Cardiac fibroblast (primary cell): Measurements from ENCODE around the gene DLX3.

Source experiments
- DNase-seq, 2 donors: peaks; one replicate each; pipeline versions ENCODE4 v3.0.0 to v3.0.0-alpha.2; 2010; ENCODE audit warnings: low read depth in 2 of 2
- H3K4me3 ChIP-seq, 2 donors: replicated peaks in 1 of 2; 1 replicate in 1 of 2; 2 replicates in 1 of 2; pipeline ENCODE4 v1.5.1; 2011; ENCODE audit warnings: low read depth in 2 of 2, low read length in 2 of 2, mild to moderate bottlenecking in 2 of 2, moderate library complexity in 1 of 2
- TF ChIP-seq, protein P1 (sequence below): IDR thresholded peaks from one replicate; pipeline ENCODE4 v1.5.1; 2011; ENCODE audit warnings: low read depth, mild to moderate bottlenecking, low read length, inconsistent platforms

Gene DLX3

DNA sequence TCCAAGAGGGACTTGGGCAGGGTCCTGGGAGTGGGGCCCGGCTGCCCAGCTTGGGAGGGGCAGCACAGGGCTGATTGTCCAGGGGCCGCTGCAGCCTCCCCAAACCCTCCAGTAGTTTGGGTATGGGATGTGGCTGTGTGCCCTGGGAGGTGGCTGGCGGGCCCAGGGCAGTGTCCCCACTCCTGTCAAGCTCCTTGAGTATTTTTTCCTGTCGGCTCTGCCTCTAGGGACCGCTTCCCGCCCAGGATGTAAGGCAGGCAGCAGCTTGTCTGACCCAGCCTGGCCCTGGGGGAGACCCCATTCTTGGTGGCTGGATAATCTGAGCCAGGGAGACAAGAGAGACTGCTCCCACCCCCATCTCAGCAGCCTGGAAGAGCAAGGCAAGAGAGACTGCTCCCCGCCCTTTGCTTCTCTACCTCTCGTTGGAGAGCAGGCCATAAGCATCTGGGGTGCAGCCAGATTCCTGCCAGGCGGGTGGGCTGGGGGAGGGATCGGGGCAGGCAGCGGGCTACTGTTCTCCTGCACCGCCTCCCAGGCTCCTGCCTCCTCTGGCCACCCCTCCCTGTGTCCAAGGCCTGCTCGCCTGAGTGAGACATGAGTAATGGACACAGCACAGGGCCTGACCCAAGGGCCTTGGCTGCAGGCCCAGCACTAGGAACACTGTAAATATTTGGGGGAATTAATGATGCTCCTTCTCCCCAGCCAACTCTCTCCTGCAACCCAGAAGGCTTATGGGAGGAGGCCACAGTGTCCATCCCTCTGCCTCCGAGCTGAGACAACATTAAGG is 42.5 kb upstream of the DLX3 start:
- DNase-seq, result peak; percentile 84 to 92
- TF ChIP-seq, protein P1, sequence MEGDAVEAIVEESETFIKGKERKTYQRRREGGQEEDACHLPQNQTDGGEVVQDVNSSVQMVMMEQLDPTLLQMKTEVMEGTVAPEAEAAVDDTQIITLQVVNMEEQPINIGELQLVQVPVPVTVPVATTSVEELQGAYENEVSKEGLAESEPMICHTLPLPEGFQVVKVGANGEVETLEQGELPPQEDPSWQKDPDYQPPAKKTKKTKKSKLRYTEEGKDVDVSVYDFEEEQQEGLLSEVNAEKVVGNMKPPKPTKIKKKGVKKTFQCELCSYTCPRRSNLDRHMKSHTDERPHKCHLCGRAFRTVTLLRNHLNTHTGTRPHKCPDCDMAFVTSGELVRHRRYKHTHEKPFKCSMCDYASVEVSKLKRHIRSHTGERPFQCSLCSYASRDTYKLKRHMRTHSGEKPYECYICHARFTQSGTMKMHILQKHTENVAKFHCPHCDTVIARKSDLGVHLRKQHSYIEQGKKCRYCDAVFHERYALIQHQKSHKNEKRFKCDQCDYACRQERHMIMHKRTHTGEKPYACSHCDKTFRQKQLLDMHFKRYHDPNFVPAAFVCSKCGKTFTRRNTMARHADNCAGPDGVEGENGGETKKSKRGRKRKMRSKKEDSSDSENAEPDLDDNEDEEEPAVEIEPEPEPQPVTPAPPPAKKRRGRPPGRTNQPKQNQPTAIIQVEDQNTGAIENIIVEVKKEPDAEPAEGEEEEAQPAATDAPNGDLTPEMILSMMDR, result no peak
- no peak overlapping the region for H3K4me3 ChIP-seq

DNA sequence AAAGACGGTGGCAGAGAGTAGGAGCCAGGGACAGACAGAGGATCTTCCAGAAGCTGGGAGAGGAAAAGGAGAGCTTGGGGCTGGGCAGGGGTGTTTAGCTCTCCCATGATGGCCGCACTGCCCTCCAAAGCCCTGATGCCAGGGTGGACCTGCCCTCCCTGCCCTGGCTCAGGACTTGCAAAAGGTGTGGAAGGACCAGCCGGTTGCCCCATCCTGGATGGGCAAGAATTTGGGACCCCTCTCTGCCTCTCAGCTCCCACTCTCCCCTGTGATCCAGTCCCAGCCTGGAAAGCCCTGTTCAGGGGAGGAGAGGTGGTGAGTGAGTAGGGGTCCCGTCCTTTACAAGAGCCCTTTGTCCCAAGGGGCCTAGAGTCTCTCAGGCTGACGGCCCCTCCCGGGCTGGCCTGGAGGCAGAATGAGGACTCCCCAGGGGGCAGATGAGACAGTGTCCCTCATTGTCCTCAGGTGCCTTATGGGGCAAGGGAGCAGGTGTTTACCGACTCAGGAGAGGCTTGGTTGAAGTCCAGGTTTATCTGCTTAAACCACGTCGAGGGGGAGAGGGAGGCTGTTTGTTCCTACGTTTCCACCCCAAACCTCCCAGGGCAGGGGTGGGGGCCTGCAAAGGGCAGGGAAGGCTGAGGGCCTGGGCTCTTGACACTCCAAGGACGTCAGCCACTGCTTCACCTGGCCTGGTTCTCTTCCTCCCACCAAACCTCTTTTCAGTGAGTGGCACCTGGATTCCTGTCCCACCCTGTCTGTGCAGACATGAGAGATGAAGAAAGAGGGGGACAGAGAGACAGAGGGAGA is 41.6 kb upstream of the DLX3 start:
- TF ChIP-seq, protein P1, result no peak
- H3K4me3 ChIP-seq, result no peak overlapping the region
- no peak for DNase-seq

DNA sequence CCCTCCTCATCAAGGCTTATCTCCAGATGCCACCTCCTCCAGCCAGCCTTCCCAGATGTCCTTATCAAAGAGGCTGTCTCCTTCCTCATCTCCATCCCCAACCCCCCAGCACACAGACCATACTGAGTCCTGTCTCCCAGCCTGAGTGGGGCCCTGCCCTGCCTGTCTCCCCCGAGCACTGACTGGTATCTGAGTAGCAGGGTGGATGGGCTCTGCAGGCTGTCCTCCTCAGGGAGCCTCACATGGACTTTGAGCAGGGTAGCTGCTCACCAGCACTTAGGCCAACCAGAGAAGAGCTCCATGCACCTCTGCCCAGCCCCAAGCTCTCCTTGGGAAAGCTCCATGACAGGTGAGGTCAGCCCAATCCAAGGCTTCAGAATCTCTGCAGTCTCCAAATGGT is 40.9 kb upstream of the DLX3 start:
- TF ChIP-seq, protein P1, result no peak
- no peak overlapping the region for H3K4me3 ChIP-seq
- DNase-seq, result no peak

DNA sequence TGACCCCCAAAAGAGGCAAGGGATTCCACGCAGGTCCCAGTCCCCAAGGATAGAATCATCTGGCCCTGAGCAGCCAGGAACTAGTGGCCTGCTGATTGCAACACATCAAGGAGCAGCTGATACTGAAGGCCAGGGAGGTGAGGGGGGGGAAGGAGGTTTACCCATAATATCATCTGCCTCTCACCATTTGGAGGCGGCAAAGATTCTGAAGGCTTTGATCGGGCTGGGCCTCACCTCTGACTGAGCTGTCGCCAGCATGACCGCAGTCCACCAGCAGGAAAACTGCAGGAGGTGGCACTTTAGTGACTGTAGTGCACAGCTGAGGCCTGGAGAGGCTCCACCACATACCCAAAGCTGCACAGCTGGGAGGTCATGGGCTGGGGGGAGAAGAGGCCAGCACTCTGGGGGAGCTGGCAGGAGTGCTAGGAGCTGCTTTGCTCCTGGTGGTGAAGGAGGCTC is 40.4 kb upstream of the DLX3 start:
- no peak overlapping the region for H3K4me3 ChIP-seq
- no peak for DNase-seq
- TF ChIP-seq, protein P1, result no peak

DNA sequence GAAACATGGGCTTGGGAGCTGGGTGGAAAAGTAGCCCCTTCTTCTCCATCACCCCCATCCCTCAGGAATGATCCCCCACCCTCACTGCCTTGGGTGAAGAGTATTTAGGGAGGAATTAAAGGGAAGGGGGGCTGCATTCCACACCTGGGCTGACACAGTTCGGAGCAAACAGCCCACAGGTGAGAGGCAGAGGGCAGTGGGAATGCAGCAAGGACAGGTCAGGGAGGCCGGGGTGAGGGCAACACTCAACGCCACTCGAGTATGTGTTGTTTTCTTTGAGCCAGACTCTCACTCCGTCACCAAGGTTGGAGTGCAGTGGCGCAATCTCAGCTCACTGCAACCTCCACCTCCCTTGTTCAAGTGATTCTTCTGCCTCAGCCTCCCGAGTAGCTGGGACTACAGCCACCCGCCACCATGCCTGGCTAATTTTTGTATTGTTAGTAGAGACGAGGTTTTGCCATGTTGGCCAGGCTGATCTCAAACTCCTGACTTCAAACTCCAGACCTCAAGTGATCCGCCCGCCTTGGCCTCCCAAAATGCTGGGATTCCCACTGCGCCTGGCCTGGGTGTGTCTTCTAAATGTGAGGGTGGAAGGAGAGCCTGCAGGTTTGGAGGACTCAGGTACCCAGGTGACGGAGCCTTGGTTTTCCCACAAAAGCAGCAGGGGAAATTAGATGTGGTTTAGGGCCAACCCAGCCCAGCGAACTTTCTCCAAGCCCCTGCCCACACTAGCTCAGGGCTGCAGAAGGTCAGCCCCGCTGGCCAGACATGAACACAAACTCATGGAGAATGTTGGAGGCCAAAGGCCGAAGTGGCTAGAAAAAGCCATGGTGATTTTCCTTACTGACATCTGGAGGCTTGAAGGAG is 39.7 kb upstream of the DLX3 start:
- no peak for DNase-seq
- H3K4me3 ChIP-seq, result no peak overlapping the region
- TF ChIP-seq, protein P1, result no peak

DNA sequence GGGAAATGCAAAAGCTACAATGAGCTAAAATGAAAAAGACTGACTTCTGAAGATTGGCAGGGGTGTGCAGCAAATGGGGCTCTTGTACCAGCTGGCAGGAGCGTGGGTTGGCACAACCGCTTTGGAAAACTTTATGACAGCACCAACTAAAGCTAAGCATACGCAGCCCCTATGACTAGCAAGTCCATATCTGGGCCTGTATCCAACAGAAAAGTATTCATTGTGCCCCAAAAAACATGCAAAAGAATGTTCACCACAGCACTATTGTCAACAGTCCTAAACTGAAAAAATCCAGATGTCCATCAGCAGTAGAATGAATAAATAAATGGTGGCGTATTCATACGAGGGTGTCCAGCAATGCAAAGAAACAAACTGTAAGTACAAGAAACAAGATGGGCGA is 38.3 kb upstream of the DLX3 start:
- H3K4me3 ChIP-seq, result no peak overlapping the region
- peak; percentile 74 to 91 for DNase-seq
- TF ChIP-seq, protein P1, result no peak
